ENCODE results near the gene CABP2.
"Not testable (repeated sequence)": the region's sequence is repeated elsewhere in the genome, so short reads cannot be mapped to it uniquely, and the experiment has no call there.

Gene CABP2

GRCh38 chr11:67476692-67477091, 46.6 kb downstream of the CABP2 start:
- DNase-seq (ENCODE audit: low read depth): not testable (repeated sequence)

- no peak for DNase-seq (ENCODE audit: low read depth)
Observed at GRCh38 chr11:67472882-67473281, 50.4 kb downstream of the CABP2 start.

GRCh38 chr11:67470337-67471002, 52.8 kb downstream of the CABP2 start:
- no peak for DNase-seq (ENCODE audit: low read depth)

- no peak for DNase-seq (ENCODE audit: low read depth)
Observed at GRCh38 chr11:67469508-67469811, 53.8 kb downstream of the CABP2 start.

Data from activated T-cell treated with anti-CD3 and anti-CD28 coated beads for 24 hours (primary cell).